ENCODE measurements around the gene CSNK2A1. TPM values are rescaled to one million over a fixed set of nuclear protein-coding genes. Genes with fewer than 3 reads are reported as not detected.
"Not testable (repeated sequence)": the region's sequence is repeated elsewhere in the genome, so short reads cannot be mapped to it uniquely, and the experiment has no call there.

The CSNK2A1 gene
- total and polyA plus RNA-seq, 2 of the 8 experiments (the other 6 are each of a cell fraction or from before 2014, with no cell fraction given), result 117 to 260 TPM

- H4K5ac ChIP-seq (ENCODE audit: insufficient read length, low read depth, low read length); H3K23me2 ChIP-seq (ENCODE audit: low read depth, low read length); H2BK15ac ChIP-seq (ENCODE audit: low read length); H3K27me3 ChIP-seq (replicated peaks in 1 of 4; ENCODE audit: control insufficient read depth in 3 of 4, extremely low read depth in 1 of 4, insufficient read depth in 3 of 4, low read length in 3 of 4); H3K23ac ChIP-seq (ENCODE audit: insufficient read length); H2AK5ac ChIP-seq (ENCODE audit: low read depth, low read length); H4K91ac ChIP-seq (replicated peaks; ENCODE audit: insufficient read length, low read length); H3K36me3 ChIP-seq (ENCODE audit: control insufficient read depth in 2 of 4, insufficient read depth in 4 of 4, low read length in 3 of 4); H2BK12ac ChIP-seq (ENCODE audit: low read depth, low read length); H2BK120ac ChIP-seq (replicated peaks; ENCODE audit: low read depth, low read length); H3K27ac ChIP-seq (ENCODE audit: low read depth, low read length); H2BK5ac ChIP-seq (ENCODE audit: low read depth, low read length); H3K4me1 ChIP-seq (replicated peaks in 1 of 4; ENCODE audit: control insufficient read depth in 3 of 4, insufficient read depth in 4 of 4, low read length in 3 of 4); H2AFZ ChIP-seq (ENCODE audit: low read length); CTCF ChIA-PET (ENCODE audit: partially characterized antibody); H3K14ac ChIP-seq (ENCODE audit: insufficient read length); H3K4me3 ChIP-seq (ENCODE audit: extremely low read depth in 1 of 4, insufficient read depth in 2 of 4, low read depth in 3 of 4, low read length in 4 of 4); DNase-seq (ENCODE audit: low read depth in 1 of 2, low spot score in 2 of 2); H3K9me3 ChIP-seq (ENCODE audit: insufficient read depth in 2 of 2, low read depth in 1 of 2, low read length in 1 of 2); H3K9ac ChIP-seq (replicated peaks in 1 of 4; ENCODE audit: extremely low read depth in 1 of 4, low read depth in 3 of 4, low read length in 3 of 4); H3K18ac ChIP-seq (ENCODE audit: extremely low read depth, low read length); H2BK20ac ChIP-seq (ENCODE audit: low read length); H3K79me1 ChIP-seq (ENCODE audit: low read depth, low read length); H4K8ac ChIP-seq (ENCODE audit: extremely low read depth, insufficient read depth, low read length); H3K4me2 ChIP-seq (ENCODE audit: insufficient read depth in 1 of 2, low read depth in 2 of 2, low read length in 2 of 2); H3K56ac ChIP-seq (replicated peaks; ENCODE audit: insufficient read length, low read depth, low read length); FAIRE-seq; H3K4ac ChIP-seq (replicated peaks; ENCODE audit: insufficient read length, low read depth, low read length): not testable (repeated sequence)
- 87% methylated on average over 11 of the region's 11 CpGs; no CpG with 5 or more reads in 1 of the 2 experiments for WGBS, 2 experiments (ENCODE audit: extremely low coverage in 1 of 2, insufficient coverage in 1 of 2, insufficient read length in 1 of 2, insufficient replicate concordance in 2 of 2, low coverage in 1 of 2, low lambda C conversion rate in 2 of 2, missing lambda C conversion rate in 1 of 2)
- Histone ChIP-seq H4K20me1 (replicated peaks in 1 of 2; ENCODE audit: control insufficient read depth in 1 of 2, insufficient read depth in 2 of 2, low read length in 2 of 2) (peaks cover 0 to 11% of the 10 kb centered on the region in 2 experiments), H3K79me2 (ENCODE audit: control insufficient read depth in 1 of 2, insufficient read depth in 2 of 2, low read length in 2 of 2) (peaks cover 0 to 21% of the 10 kb centered on the region in 2 experiments; a peak in 3 of 4 replicates)
- POLR2A ChIA-PET (ENCODE audit: partially characterized antibody), result interaction anchor here (0.9 kb wide), 1 partner anchor 10 kb away, joined by 3 read pairs; no protein-coding TSS in a partner anchor
Measured at GRCh38 chr20:452021-452420, 91.6 kb downstream of the CSNK2A1 start.

All from H1 (cell line).